Measurements from ENCODE around the gene NTN5. TPM values are rescaled to one million over a fixed set of nuclear protein-coding genes. Genes with fewer than 3 reads are reported as not detected.
"Not testable (repeated sequence)": the region's sequence is repeated elsewhere in the genome, so short reads cannot be mapped to it uniquely, and the experiment has no call there.

The NTN5 gene
- total RNA-seq, 1 donor from 2014 or later, result 7.1 TPM

- peaks cover 43% of the 10 kb centered on the region for H3K36me3 Mint-ChIP-seq
- H3K9me3 Mint-ChIP-seq, result no peaks in the 10 kb centered on the region
- no peak for TF ChIP-seq CTCF (IDR thresholded peaks at IDR 0.05; ENCODE audit: unreplicated experiment)
- peaks cover under 1% of the 10 kb centered on the region for H3K4me1 Mint-ChIP-seq
- no peak for DNase-seq (ENCODE audit: low spot score in 2 of 2, unreplicated experiment in 2 of 2)
- no peak overlapping the region for H3K4me3 Mint-ChIP-seq
- no peak overlapping the region for H3K27ac Mint-ChIP-seq
- H3K27me3 Mint-ChIP-seq (ENCODE audit: low read depth), result peaks cover 6% of the 10 kb centered on the region
These were observed 30.5 kb upstream of the NTN5 start for GRCh38 chr19:48703316-48703715.

GRCh38 chr19:48702701-48703100, 29.9 kb upstream of the NTN5 start:
- Mint-ChIP-seq H3K9me3 (no peaks in the 10 kb centered on the region), H3K4me3 (no peak overlapping the region), H3K36me3 (peaks cover 43% of the 10 kb centered on the region), H3K4me1 (peaks cover 3% of the 10 kb centered on the region), H3K27ac (no peak overlapping the region), H3K27me3 (ENCODE audit: low read depth) (peaks cover 10% of the 10 kb centered on the region)
- no peak for DNase-seq (ENCODE audit: low spot score in 2 of 2, unreplicated experiment in 2 of 2)
- TF ChIP-seq CTCF (IDR thresholded peaks at IDR 0.05; ENCODE audit: unreplicated experiment), result no peak

- Mint-ChIP-seq H3K27ac (no peak overlapping the region), H3K4me3 (no peak overlapping the region), H3K4me1 (peaks cover 15% of the 10 kb centered on the region), H3K9me3 (no peaks in the 10 kb centered on the region), H3K36me3 (peaks cover 24% of the 10 kb centered on the region), H3K27me3 (ENCODE audit: low read depth) (peaks cover 42% of the 10 kb centered on the region)
- no peak for TF ChIP-seq CTCF (IDR thresholded peaks at IDR 0.05; ENCODE audit: unreplicated experiment)
- DNase-seq (ENCODE audit: low spot score in 2 of 2, unreplicated experiment in 2 of 2), result no peak
These were observed 25.2 kb upstream of the NTN5 start for GRCh38 chr19:48698046-48698445.

GRCh38 chr19:48696353-48697010, 23.7 kb upstream of the NTN5 start:
- H3K27ac Mint-ChIP-seq, result no peak overlapping the region
- H3K27me3 Mint-ChIP-seq (ENCODE audit: low read depth), result peaks cover 42% of the 10 kb centered on the region
- no peaks in the 10 kb centered on the region for H3K9me3 Mint-ChIP-seq

GRCh38 chr19:48695743-48696352, 23.0 kb upstream of the NTN5 start, which contains the start of gene FUT2:
Gene FUT2 (plus strand): TSS chr19:48695971. CDS start chr19:48702957, 6,986 bp downstream.
- Mint-ChIP-seq H3K4me1 (peaks cover 15% of the 10 kb centered on the region), H3K36me3 (peaks cover 18% of the 10 kb centered on the region), H3K27ac (no peak within 1 kb of the TSS), H3K27me3 (ENCODE audit: low read depth) (peaks cover 42% of the 10 kb centered on the region), H3K9me3 (no peaks in the 10 kb centered on the region), H3K4me3 (peak within 1 kb of the TSS; percentile 59)
- DNase-seq (ENCODE audit: low spot score in 2 of 2, unreplicated experiment in 2 of 2), result no peak
- no peak for TF ChIP-seq CTCF (IDR thresholded peaks at IDR 0.05; ENCODE audit: unreplicated experiment)

More at GRCh38 chr19:48696353-48697010, 23.7 kb upstream of the NTN5 start:
- peaks cover 19% of the 10 kb centered on the region for H3K36me3 Mint-ChIP-seq
- H3K4me1 Mint-ChIP-seq, result peaks cover 15% of the 10 kb centered on the region
- DNase-seq (ENCODE audit: low spot score in 2 of 2, unreplicated experiment in 2 of 2), result no peak
- H3K4me3 Mint-ChIP-seq, result peak overlapping the region; percentile 59
- no peak for TF ChIP-seq CTCF (IDR thresholded peaks at IDR 0.05; ENCODE audit: unreplicated experiment)

GRCh38 chr19:48693629-48694028, 20.8 kb upstream of the NTN5 start:
- Mint-ChIP-seq H3K27me3 (ENCODE audit: low read depth) (peaks cover 39% of the 10 kb centered on the region), H3K36me3 (peaks cover 10% of the 10 kb centered on the region), H3K4me1 (peaks cover 23% of the 10 kb centered on the region)
- H3K27ac Mint-ChIP-seq; H3K4me3 Mint-ChIP-seq; H3K9me3 Mint-ChIP-seq; DNase-seq (ENCODE audit: low spot score in 2 of 2, unreplicated experiment in 2 of 2): not testable (repeated sequence)
